Neural crest cell (in vitro differentiated cells): ENCODE results near the gene SHROOM4. TPM values are rescaled to one million over a fixed set of nuclear protein-coding genes. Genes with fewer than 3 reads are reported as not detected.

Source experiments
- DNase-seq: peaks from one replicate; pipeline ENCODE4 v3.0.0; 2021; ENCODE audit warnings: low read depth, mixed read lengths, low spot score
- H3K27ac Mint-ChIP-seq: one replicate; pipeline ENCODE4 v1.8.0; 2021; ENCODE audit warnings: mild to moderate bottlenecking, mixed read lengths; ENCODE audit not compliant: unreplicated experiment
- H3K27me3 Mint-ChIP-seq: 2 replicates; pipeline ENCODE4 v1.8.0; 2021; ENCODE audit warnings: low read depth, mild to moderate bottlenecking, mixed read lengths
- H3K36me3 Mint-ChIP-seq: 2 replicates; pipeline ENCODE4 v1.8.0; 2021; ENCODE audit warnings: low read depth, mild to moderate bottlenecking, mixed read lengths
- H3K4me1 Mint-ChIP-seq: 2 replicates; pipeline ENCODE4 v1.8.0; 2021; ENCODE audit warnings: mixed read lengths
- H3K4me3 Mint-ChIP-seq: one replicate; pipeline ENCODE4 v1.8.0; 2021; ENCODE audit warnings: mild to moderate bottlenecking, mixed read lengths
- H3K9me3 Mint-ChIP-seq: 2 replicates; pipeline ENCODE4 v1.8.0; 2021; ENCODE audit warnings: mixed read lengths
- total RNA-seq: library from RNA; stranded (reverse); gene quantifications from 2 replicates; pipeline ENCODE4 v1.2.1, GENCODE V29; 2021
- TF ChIP-seq, protein P1 (sequence below): fragments of 200-600 bp; sonication (generic); conservative IDR thresholded peaks from 2 replicates; pipeline ENCODE4 v1.5.0; 2021; ENCODE audit warnings: antibody characterized with exemption, mild to moderate bottlenecking

Gene SHROOM4
- total RNA-seq, 1 donor from 2014 or later, result 6.2 TPM

DNA sequence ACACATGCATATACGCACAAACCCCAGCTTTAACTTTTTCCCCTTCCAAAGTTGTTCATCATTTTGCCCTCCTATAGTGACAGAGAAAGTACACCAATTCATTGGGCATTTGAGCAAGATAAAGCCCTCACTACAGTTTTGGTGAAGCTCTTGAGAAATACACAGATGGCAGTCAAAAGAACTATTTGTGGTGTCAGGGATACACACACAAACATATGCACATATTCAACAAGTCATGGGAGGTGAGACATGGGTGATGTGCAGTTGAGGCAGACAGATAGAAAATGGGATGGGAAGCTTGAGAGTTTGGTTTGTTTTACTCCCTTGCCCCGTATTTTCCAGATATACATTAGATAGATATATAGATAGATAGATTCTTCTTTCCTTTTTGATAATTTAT, 11.8 kb upstream of the SHROOM4 start:
- peaks cover 3% of the 10 kb centered on the region for H3K9me3 Mint-ChIP-seq
- no peak overlapping the region for H3K4me3 Mint-ChIP-seq
- H3K27me3 Mint-ChIP-seq, result no peaks in the 10 kb centered on the region
- no peak overlapping the region for H3K27ac Mint-ChIP-seq
- H3K4me1 Mint-ChIP-seq, result no peaks in the 10 kb centered on the region
- no peaks in the 10 kb centered on the region for H3K36me3 Mint-ChIP-seq
- no peak for DNase-seq
- TF ChIP-seq, protein P1, sequence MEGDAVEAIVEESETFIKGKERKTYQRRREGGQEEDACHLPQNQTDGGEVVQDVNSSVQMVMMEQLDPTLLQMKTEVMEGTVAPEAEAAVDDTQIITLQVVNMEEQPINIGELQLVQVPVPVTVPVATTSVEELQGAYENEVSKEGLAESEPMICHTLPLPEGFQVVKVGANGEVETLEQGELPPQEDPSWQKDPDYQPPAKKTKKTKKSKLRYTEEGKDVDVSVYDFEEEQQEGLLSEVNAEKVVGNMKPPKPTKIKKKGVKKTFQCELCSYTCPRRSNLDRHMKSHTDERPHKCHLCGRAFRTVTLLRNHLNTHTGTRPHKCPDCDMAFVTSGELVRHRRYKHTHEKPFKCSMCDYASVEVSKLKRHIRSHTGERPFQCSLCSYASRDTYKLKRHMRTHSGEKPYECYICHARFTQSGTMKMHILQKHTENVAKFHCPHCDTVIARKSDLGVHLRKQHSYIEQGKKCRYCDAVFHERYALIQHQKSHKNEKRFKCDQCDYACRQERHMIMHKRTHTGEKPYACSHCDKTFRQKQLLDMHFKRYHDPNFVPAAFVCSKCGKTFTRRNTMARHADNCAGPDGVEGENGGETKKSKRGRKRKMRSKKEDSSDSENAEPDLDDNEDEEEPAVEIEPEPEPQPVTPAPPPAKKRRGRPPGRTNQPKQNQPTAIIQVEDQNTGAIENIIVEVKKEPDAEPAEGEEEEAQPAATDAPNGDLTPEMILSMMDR, result no peak

DNA sequence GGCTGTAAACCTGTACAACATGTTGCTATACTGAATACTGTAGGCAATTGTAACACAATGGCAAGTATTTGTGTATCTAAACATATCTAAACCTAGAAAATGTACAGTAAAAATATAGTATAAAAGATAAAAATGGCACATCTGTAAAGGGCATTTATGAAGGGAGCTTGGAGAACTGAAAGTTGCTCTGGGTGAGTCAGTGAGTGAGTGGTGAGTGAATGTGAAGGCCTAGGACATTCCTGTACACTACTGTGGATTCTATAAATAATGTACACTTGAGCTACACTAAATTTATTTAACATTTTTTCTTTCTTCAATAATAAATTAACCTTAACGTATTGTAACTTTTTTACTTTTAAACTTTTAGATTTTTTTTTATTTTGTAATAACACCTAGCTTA, 5.0 kb upstream of the SHROOM4 start:
- TF ChIP-seq, protein P1, result no peak
- H3K4me3 Mint-ChIP-seq, result no peak overlapping the region

DNA sequence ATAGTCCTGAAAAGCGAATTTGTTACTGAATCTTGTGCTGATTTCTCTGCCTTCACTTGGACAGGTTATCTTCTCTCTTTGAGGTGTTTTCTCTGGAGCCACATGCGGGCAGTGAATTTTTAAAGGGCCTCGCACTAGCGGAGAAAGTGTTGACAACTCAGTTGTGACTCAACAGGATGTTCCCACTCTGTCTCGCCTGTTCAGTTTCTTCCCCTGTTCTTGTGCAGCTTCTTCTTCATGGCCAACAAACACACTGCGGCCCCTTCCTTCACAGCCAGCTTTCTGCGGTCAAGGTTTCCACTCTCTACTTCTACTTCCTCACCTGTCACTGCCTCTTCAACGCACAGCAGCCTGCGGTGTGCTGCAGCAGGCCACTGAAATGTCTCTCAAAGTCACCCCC, 1.1 kb upstream of the SHROOM4 start:
- H3K27me3 Mint-ChIP-seq, result no peaks in the 10 kb centered on the region
- no peak for DNase-seq
- H3K4me1 Mint-ChIP-seq, result peaks cover 28% of the 10 kb centered on the region
- H3K9me3 Mint-ChIP-seq, result peaks cover 2% of the 10 kb centered on the region
- peak overlapping the region; percentile 64 for H3K27ac Mint-ChIP-seq
- peak overlapping the region; percentile 39 for H3K4me3 Mint-ChIP-seq
- H3K36me3 Mint-ChIP-seq, result peaks cover 7% of the 10 kb centered on the region
- TF ChIP-seq, protein P1, result no peak

More for the DNA sequence above, 5.0 kb upstream of the SHROOM4 start:
- no peak overlapping the region for H3K27ac Mint-ChIP-seq
- peaks cover 15% of the 10 kb centered on the region for H3K4me1 Mint-ChIP-seq
- DNase-seq, result no peak
- H3K9me3 Mint-ChIP-seq, result no peaks in the 10 kb centered on the region
- H3K27me3 Mint-ChIP-seq, result no peaks in the 10 kb centered on the region
- no peaks in the 10 kb centered on the region for H3K36me3 Mint-ChIP-seq

DNA sequence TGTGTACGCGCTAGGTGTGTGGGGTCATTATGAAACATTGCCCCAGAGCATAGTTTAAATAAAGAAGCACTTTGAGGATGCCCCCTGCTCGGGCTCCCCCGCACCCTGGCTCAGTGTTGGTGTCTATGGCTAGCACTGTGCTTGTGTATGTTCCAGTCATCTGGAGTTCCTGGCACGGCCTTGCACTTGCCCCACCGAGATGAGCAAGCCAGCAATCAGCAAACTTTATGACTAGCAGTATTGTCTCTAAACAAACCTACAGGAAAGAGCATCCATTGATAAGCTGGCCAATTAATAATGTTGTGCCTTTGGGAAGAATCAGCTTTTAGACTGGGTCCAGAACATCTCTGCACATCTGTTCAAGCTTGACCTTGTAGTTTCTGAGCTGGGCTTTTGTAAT, 707 bp upstream of the SHROOM4 start:
- Mint-ChIP-seq H3K4me3 (peak overlapping the region; percentile 97), H3K27ac (no peak overlapping the region), H3K4me1 (peaks cover 28% of the 10 kb centered on the region), H3K9me3 (peaks cover 2% of the 10 kb centered on the region), H3K36me3 (peaks cover 8% of the 10 kb centered on the region), H3K27me3 (no peaks in the 10 kb centered on the region)
- TF ChIP-seq, protein P1, result no peak
- no peak for DNase-seq

DNA sequence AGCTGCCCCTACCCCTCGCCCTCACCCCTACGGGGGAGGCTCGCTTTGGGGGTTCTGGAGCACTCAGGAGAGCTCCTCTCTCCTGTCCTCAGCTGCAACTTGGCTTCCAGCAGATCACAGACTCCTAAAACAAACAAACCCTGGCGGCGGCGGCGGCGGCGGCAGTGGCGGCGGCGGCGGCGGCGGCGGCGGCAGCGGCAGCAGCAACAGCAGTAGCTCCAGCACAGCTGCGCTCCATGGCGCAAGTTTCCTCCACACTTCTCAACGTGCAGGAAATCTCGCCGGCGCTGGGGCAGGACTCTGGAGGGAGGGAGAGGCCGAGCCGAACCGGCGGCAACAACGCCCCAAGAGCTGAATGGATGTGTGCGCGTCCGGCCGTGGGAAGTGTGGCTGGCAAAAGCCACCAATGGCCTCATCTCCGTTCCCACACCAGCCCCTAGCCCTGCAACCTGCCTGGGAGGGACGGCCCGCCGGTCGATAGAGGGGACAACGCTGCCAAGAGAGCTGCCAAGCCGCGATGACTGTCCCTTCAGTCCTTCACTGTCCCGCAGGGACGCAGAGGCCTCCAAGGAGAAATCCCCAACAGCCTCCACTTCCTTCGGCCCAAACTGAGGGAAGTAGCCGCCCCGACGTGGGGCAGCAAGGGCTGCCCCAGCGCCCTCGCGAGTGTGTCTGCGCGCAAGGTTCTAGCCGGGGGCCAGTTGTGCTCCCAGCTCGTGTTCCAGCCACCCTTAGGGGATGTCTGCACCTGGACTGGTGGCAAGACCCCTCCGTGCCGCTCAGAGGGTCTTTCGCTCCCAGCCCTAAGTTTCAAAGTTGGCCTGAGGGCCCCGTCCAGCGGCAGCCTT, 775 bp downstream of the SHROOM4 start:
- peaks cover 4% of the 10 kb centered on the region for H3K9me3 Mint-ChIP-seq
- no peak overlapping the region for H3K27ac Mint-ChIP-seq
- no peaks in the 10 kb centered on the region for H3K27me3 Mint-ChIP-seq
- TF ChIP-seq, protein P1, result no peak
- H3K4me1 Mint-ChIP-seq, result peaks cover 28% of the 10 kb centered on the region
- DNase-seq, result peak; percentile 6
- peak overlapping the region; percentile 97 for H3K4me3 Mint-ChIP-seq
- H3K36me3 Mint-ChIP-seq, result peaks cover 11% of the 10 kb centered on the region
